DND-41 (cell line): ENCODE data around the gene SHPK.

ENCODE experiments used
- ATAC-seq: fragments of 200-7000 bp; cut with Tn5 transposase; 3 replicates; pipeline ENCODE4 v1.9.1; 2021; ENCODE audit warnings: low read depth; ENCODE audit not compliant: insufficient read depth
- DNase-seq: peaks from one replicate; pipeline ENCODE4 v3.0.0-alpha.2; 2020
- H2AFZ ChIP-seq: 2 replicates; pipeline ENCODE4 v1.6.0; 2012; ENCODE audit warnings: low read depth, low read length
- H3K27ac ChIP-seq: 2 replicates; pipeline ENCODE4 v1.5.1; 2012; ENCODE audit warnings: low read length, inconsistent platforms
- H3K27me3 ChIP-seq: fragments of 200-600 bp; sonication (generic); 2 replicates; pipeline ENCODE4 v1.6.0; 2012; ENCODE audit warnings: low read length, mild to moderate bottlenecking, inconsistent platforms; ENCODE audit not compliant: insufficient read depth, poor library complexity
- H3K36me3 ChIP-seq: 2 replicates; pipeline ENCODE4 v1.5.1; 2012; ENCODE audit warnings: low read length, inconsistent platforms; ENCODE audit not compliant: insufficient read depth
- H3K4me1 ChIP-seq: 2 replicates; pipeline ENCODE4 v1.5.1; 2012; ENCODE audit warnings: mild to moderate bottlenecking, low read length; ENCODE audit not compliant: insufficient read depth
- H3K4me2 ChIP-seq: 2 replicates; pipeline ENCODE4 v1.6.0; 2012; ENCODE audit warnings: mild to moderate bottlenecking, moderate library complexity, low read length, inconsistent platforms; ENCODE audit not compliant: insufficient read depth
- H3K4me3 ChIP-seq, 2 experiments: fragments of 200-600 bp in 1 of 2; shearing (Covaris generic) in 1 of 2; 2 replicates each; pipeline ENCODE4 v1.5.1; 2012 to 2016; ENCODE audit warnings: inconsistent platforms in 2 of 2, low read length in 2 of 2, mild to moderate bottlenecking in 2 of 2, low read depth in 1 of 2, moderate library complexity in 1 of 2
- H3K79me2 ChIP-seq: 2 replicates; pipeline ENCODE4 v1.6.0; 2012; ENCODE audit warnings: low read length, inconsistent platforms; ENCODE audit not compliant: insufficient read depth
- H3K9ac ChIP-seq: 2 replicates; pipeline ENCODE4 v1.6.0; 2012; ENCODE audit warnings: low read depth, mild to moderate bottlenecking, inconsistent platforms, low read length, moderate library complexity
- H3K9me3 ChIP-seq: 2 replicates; pipeline ENCODE4 v1.5.1; 2012; ENCODE audit warnings: low read length, moderate library complexity, mild to moderate bottlenecking, inconsistent platforms; ENCODE audit not compliant: insufficient read depth, severe bottlenecking
- H4K20me1 ChIP-seq: 2 replicates; pipeline ENCODE4 v1.6.0; 2012; ENCODE audit warnings: low read length; ENCODE audit not compliant: insufficient read depth
- CTCF ChIP-seq: IDR thresholded peaks from 2 replicates; pipeline ENCODE4 v1.5.1; 2012; ENCODE audit warnings: borderline replicate concordance, low read length, moderate library complexity, mild to moderate bottlenecking; ENCODE audit not compliant: poor library complexity, severe bottlenecking; ENCODE audit errors: extremely low read depth
- EZH2 ChIP-seq: IDR thresholded peaks from 3 replicates; pipeline ENCODE4 v1.6.1; 2012; ENCODE audit warnings: borderline replicate concordance, low read depth, mild to moderate bottlenecking, moderate library complexity, low read length, inconsistent platforms; ENCODE audit not compliant: severe bottlenecking

Gene SHPK

GRCh38 chr17:3668279-3669084 is 32.4 kb upstream of the SHPK start, which contains the start of the genes EMC6 and TAX1BP3:
TSS of gene EMC6 (plus strand) at chr17:3668812. CDS start at chr17:3669147, 335 bp downstream.
TSS of gene TAX1BP3 (minus strand) at chr17:3668578. CDS start at chr17:3668526, 52 bp downstream.
- TF ChIP-seq EZH2: no peak
- Histone ChIP-seq H3K9ac (peak within 1 kb of the TSS; percentile 95), H3K4me1 (peaks cover 30% of the 10 kb centered on the region), H4K20me1 (peaks cover 18% of the 10 kb centered on the region), H3K27ac (peak within 1 kb of the TSS; percentile 92), H3K9me3 (no peaks in the 10 kb centered on the region), H3K27me3 (no peaks in the 10 kb centered on the region), H3K79me2 (peaks cover 30% of the 10 kb centered on the region), H2AFZ (peak within 1 kb of the TSS; percentile 97), H3K4me2 (peak within 1 kb of the TSS; percentile 98), H3K4me3 (peak within 1 kb of the TSS; percentile 95 to 97), H3K36me3 (peaks cover 18% of the 10 kb centered on the region)
- DNase-seq (peak; percentile 98), ATAC-seq (peak; percentile 95)

- Histone ChIP-seq H4K20me1 (peaks cover 18% of the 10 kb centered on the region), H3K36me3 (peaks cover 19% of the 10 kb centered on the region), H2AFZ (peak overlapping the region; percentile 97), H3K4me3 (peak overlapping the region; percentile 65 to 95; a peak in 3 of 4 replicates), H3K79me2 (peaks cover 30% of the 10 kb centered on the region), H3K27ac (peak overlapping the region; percentile 81), H3K9ac (peak overlapping the region; percentile 95), H3K4me2 (peak overlapping the region; percentile 93), H3K4me1 (peaks cover 30% of the 10 kb centered on the region), H3K9me3 (no peaks in the 10 kb centered on the region), H3K27me3 (no peaks in the 10 kb centered on the region)
- DNase-seq: no peak
- no peak; the same call in 2 of the 3 replicates for ATAC-seq
- no peak for TF ChIP-seq EZH2
- no peak for TF ChIP-seq CTCF
These were observed 31.6 kb upstream of the SHPK start for GRCh38 chr17:3667366-3668278.

GRCh38 chr17:3666516-3666915 is 30.5 kb upstream of the SHPK start:
- no peaks in the 10 kb centered on the region for H3K9me3 ChIP-seq
- no peak overlapping the region for H3K27ac ChIP-seq
- no peak for TF ChIP-seq CTCF
- TF ChIP-seq EZH2: no peak
- peaks cover 18% of the 10 kb centered on the region for H4K20me1 ChIP-seq
- no peak overlapping the region for H2AFZ ChIP-seq
- peak overlapping the region; percentile 38; the same call in 1 of the 2 replicates for H3K4me2 ChIP-seq
- H3K4me3 ChIP-seq: no peak overlapping the region
- ATAC-seq (no peak), DNase-seq (no peak)
- H3K4me1 ChIP-seq: peaks cover 30% of the 10 kb centered on the region
- H3K9ac ChIP-seq: no peak overlapping the region
- peaks cover 19% of the 10 kb centered on the region for H3K36me3 ChIP-seq
- peaks cover 30% of the 10 kb centered on the region for H3K79me2 ChIP-seq
- no peaks in the 10 kb centered on the region for H3K27me3 ChIP-seq
